Measurements from ENCODE around the gene ABCA4. TPM values are rescaled to one million over a fixed set of nuclear protein-coding genes. Genes with fewer than 3 reads are reported as not detected.

ABCA4 gene
- total RNA-seq, 1 experiment from 2014 or later = not detected

DNA sequence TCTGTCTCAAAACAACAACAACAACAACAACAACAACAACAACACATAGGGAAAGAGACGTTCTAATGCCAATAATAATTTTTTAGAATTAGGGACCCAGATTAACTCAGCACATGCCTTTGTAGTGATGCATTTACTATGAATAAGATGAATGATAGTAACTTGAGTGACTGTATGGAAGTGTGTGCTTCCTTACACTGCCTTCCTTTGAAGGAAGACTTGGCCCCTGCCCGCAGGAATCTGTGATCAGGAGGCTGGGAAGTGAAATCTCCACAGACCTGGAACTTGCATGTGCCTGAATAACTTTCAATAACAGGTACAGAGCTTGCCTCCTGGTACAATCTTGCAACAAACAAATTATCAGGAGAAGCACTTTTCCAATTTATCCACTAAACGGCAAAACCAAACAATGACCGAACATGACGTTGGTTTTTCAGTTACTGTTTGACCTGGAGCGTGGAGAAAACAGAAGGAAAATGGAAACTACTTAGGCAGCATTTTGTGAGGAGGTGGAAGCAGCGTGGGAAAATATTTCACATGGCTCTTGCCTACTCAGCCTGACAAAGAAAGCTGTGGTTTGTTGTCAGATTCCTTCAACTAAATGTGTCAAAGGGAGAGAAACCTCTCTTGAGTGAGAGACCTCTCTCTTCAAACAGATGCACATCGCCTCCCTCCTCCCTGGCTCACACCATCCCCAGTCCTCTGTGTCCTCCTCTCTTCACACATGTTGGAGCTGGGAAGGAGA, 10.1 kb upstream of the ABCA4 start:
- no peak overlapping the region for H2AFZ ChIP-seq (ENCODE audit: low read length)
- no peaks in the 10 kb centered on the region for H3K27me3 ChIP-seq (ENCODE audit: low read length)
- H3K4me1 ChIP-seq (ENCODE audit: low read length) = no peaks in the 10 kb centered on the region
- no peak overlapping the region for H3K4me3 ChIP-seq (ENCODE audit: low read length)
- no peaks in the 10 kb centered on the region for H3K9me3 ChIP-seq (ENCODE audit: low read length)
- no peaks in the 10 kb centered on the region for H3K36me3 ChIP-seq (ENCODE audit: insufficient read depth, low read length)
- no peak for DNase-seq
- no peaks in the 10 kb centered on the region for H4K20me1 ChIP-seq (ENCODE audit: insufficient read depth, low read depth, low read length)
- no peak overlapping the region for H3K4me2 ChIP-seq (ENCODE audit: low read depth, low read length, poor library complexity, severe bottlenecking)
- no peak overlapping the region for H3K9ac ChIP-seq (ENCODE audit: low read length)
- no peaks in the 10 kb centered on the region for H3K9me2 ChIP-seq (replicated peaks; ENCODE audit: insufficient read depth, low read length)
- no peaks in the 10 kb centered on the region for H3K79me2 ChIP-seq (ENCODE audit: low read length)
- H3K27ac ChIP-seq (ENCODE audit: low read length) = no peak overlapping the region

DNA sequence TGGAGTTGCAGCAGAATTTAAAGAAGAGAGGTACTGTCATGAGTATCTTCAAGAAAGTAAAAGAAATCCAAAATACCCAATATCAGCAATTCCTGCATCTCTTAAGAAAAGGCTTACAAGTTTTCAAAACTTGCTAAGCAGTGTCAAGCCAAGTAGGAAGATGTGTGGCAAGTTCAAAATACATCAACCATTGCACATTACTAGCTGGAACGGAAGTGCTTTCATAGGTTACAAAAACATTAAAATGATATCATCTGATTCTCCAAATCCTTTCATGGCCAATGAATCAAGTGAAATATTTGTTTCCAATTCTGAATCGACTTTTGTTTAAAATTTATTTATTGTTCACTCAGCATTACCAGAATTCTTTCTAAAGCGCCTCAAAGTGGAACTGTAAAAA, 5.7 kb upstream of the ABCA4 start:
- Histone ChIP-seq H3K4me1 (ENCODE audit: low read length) (peaks cover 4% of the 10 kb centered on the region; the same call in 1 of the 2 replicates), H3K36me3 (ENCODE audit: insufficient read depth, low read length) (no peaks in the 10 kb centered on the region), H3K4me2 (ENCODE audit: low read depth, low read length, poor library complexity, severe bottlenecking) (no peak overlapping the region), H3K79me2 (ENCODE audit: low read length) (no peaks in the 10 kb centered on the region), H3K9me2 (replicated peaks; ENCODE audit: insufficient read depth, low read length) (no peaks in the 10 kb centered on the region), H3K27ac (ENCODE audit: low read length) (no peak overlapping the region), H2AFZ (ENCODE audit: low read length) (no peak overlapping the region), H3K4me3 (ENCODE audit: low read length) (no peak overlapping the region), H3K9ac (ENCODE audit: low read length) (no peak overlapping the region), H3K27me3 (ENCODE audit: low read length) (no peaks in the 10 kb centered on the region), H3K9me3 (ENCODE audit: low read length) (no peaks in the 10 kb centered on the region), H4K20me1 (ENCODE audit: insufficient read depth, low read depth, low read length) (no peaks in the 10 kb centered on the region)
- no peak for DNase-seq

DNA sequence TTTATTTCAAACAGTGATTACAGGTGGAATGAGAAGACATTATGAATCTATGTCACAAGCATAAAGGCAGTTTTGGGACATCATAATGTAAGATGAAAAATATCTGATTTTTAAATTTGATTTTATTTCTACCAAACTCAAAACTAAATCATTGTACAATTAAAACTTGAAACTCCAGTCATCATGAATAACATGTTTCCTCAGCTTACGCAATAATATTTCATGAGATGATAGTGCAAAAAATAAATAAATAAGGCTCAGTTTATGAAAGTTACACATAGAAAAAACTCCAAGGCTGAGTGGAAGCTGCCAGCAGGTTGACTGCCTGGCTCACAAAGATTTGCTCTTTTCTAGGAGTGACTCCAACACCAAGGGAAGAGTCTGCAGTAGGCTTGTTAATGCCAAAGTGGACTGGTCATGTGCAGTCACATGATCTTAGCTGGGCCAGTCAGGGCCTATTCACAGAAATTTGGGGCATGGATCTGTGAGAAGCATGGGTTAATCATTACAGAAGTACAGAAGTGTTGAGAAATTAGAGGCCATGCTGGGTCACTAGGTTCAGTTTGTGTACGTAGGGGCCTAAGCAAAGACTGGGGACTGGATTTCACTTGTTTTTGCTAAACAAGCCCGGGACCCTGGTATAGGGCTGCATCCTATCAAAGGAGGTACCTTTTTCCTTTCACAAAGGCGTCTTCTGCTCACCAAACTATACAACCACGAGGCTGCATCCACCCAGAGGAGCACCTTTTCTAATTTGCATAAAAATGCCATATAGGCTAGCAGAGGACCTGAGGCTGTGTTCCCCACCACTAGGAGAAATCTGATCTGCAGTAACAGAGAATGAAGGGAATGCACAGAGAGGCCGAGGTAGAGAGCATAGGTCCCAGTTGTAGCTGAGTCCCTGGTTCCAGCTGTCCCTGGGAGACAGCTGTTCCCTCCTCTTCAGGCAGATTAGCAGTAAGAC, 4.9 kb upstream of the ABCA4 start:
- H4K20me1 ChIP-seq (ENCODE audit: insufficient read depth, low read depth, low read length) = no peaks in the 10 kb centered on the region
- no peak overlapping the region for H2AFZ ChIP-seq (ENCODE audit: low read length)
- DNase-seq = no peak
- no peak overlapping the region for H3K4me2 ChIP-seq (ENCODE audit: low read depth, low read length, poor library complexity, severe bottlenecking)
- H3K9ac ChIP-seq (ENCODE audit: low read length) = no peak overlapping the region
- H3K9me3 ChIP-seq (ENCODE audit: low read length) = no peaks in the 10 kb centered on the region
- no peak overlapping the region for H3K27ac ChIP-seq (ENCODE audit: low read length)
- no peaks in the 10 kb centered on the region for H3K36me3 ChIP-seq (ENCODE audit: insufficient read depth, low read length)
- no peak overlapping the region for H3K4me3 ChIP-seq (ENCODE audit: low read length)
- no peaks in the 10 kb centered on the region for H3K27me3 ChIP-seq (ENCODE audit: low read length)
- no peaks in the 10 kb centered on the region for H3K79me2 ChIP-seq (ENCODE audit: low read length)
- peaks cover 4% of the 10 kb centered on the region; the same call in 1 of the 2 replicates for H3K4me1 ChIP-seq (ENCODE audit: low read length)
- H3K9me2 ChIP-seq (replicated peaks; ENCODE audit: insufficient read depth, low read length) = no peaks in the 10 kb centered on the region

DNA sequence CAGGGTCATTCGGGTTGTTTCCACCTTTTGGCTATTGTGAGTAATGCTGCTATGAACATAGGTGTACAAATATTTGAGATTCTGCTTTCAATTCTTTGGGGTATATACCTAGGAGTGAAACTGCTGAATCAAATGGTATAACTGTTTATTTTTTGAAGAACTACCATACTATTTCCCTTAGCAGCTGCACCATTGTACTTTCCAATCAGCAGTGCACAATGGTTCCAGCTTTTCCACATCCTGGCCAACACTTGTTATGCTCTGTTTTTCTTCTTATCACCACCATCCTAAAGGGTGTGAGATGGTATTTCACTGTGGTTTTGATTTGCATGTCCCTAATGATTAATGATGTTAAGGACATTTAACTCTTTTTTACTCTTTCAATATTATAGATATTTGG, 3.6 kb upstream of the ABCA4 start:
- no peaks in the 10 kb centered on the region for H3K9me2 ChIP-seq (replicated peaks; ENCODE audit: insufficient read depth, low read length)
- H3K4me1 ChIP-seq (ENCODE audit: low read length) = peaks cover 4% of the 10 kb centered on the region; the same call in 1 of the 2 replicates
- DNase-seq = no peak
- no peak overlapping the region for H3K27ac ChIP-seq (ENCODE audit: low read length)
- no peak overlapping the region for H3K9ac ChIP-seq (ENCODE audit: low read length)
- no peak overlapping the region for H3K4me2 ChIP-seq (ENCODE audit: low read depth, low read length, poor library complexity, severe bottlenecking)
- H3K36me3 ChIP-seq (ENCODE audit: insufficient read depth, low read length) = no peaks in the 10 kb centered on the region
- H3K4me3 ChIP-seq (ENCODE audit: low read length) = no peak overlapping the region
- no peaks in the 10 kb centered on the region for H3K9me3 ChIP-seq (ENCODE audit: low read length)
- H2AFZ ChIP-seq (ENCODE audit: low read length) = no peak overlapping the region
- no peaks in the 10 kb centered on the region for H4K20me1 ChIP-seq (ENCODE audit: insufficient read depth, low read depth, low read length)
- H3K79me2 ChIP-seq (ENCODE audit: low read length) = no peaks in the 10 kb centered on the region
- H3K27me3 ChIP-seq (ENCODE audit: low read length) = no peaks in the 10 kb centered on the region

DNA sequence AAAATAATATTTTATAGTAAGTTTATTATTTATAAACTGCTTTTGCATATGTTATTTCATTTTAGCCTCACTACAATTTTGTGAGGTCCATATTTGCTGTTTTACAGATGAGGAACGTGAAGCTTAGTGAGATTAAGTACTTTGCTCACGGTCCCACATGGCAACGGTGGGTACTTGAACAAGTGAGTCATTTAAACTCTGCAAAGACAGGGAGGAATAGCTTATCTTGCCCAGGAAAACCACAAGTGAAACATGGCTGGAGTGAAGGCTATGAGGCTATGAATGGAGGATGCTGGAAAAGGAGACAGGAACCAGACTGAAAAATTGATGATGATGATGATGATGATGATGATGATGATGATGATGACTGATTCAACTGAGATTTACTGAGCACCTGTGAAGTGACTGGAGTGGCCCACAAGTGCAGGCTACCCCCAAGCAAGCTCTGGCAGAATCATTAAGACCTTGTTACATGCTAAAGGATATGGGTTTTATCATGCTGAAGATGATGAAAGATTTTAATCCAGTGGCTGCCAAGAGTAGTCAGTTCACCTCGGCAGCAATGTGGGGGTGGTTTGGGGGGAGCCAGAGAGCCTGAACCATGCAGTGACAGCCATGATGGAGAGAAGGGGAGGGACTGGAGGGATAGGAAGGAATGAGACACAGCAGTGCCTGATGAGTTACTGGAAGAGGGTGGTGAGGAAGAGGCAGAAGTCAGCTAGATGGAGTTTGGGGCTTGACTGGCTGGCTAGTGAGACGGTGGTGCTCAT, 1.4 kb upstream of the ABCA4 start:
- Histone ChIP-seq H3K4me1 (ENCODE audit: low read length) (peaks cover 4% of the 10 kb centered on the region; the same call in 1 of the 2 replicates), H3K79me2 (ENCODE audit: low read length) (no peaks in the 10 kb centered on the region), H3K9ac (ENCODE audit: low read length) (no peak overlapping the region), H3K4me3 (ENCODE audit: low read length) (no peak overlapping the region), H3K27me3 (ENCODE audit: low read length) (no peaks in the 10 kb centered on the region), H3K4me2 (ENCODE audit: low read depth, low read length, poor library complexity, severe bottlenecking) (no peak overlapping the region), H3K27ac (ENCODE audit: low read length) (no peak overlapping the region), H3K9me2 (replicated peaks; ENCODE audit: insufficient read depth, low read length) (no peaks in the 10 kb centered on the region), H4K20me1 (ENCODE audit: insufficient read depth, low read depth, low read length) (no peaks in the 10 kb centered on the region), H2AFZ (ENCODE audit: low read length) (no peak overlapping the region), H3K36me3 (ENCODE audit: insufficient read depth, low read length) (no peaks in the 10 kb centered on the region), H3K9me3 (ENCODE audit: low read length) (no peaks in the 10 kb centered on the region)
- no peak for DNase-seq

DNA sequence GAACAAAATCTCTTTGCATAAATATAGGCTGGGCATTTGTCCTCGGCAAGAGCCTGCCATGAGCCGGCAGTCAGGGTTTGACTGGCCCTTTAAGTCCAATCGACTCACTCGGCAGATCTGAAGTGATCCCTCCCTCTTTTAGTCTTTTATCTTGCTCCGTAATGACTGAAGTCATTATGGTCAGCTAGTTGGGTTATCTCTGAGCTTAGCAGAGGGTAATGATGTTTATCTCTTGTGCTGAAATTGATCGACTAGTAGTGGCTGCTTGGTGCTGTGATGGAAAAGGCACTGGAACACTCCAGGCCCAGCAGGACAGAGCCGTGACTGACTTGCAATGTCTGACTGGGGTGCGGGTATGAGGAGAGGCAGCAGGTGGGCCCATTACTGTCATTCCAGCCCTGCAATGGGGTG, 468 bp upstream of the ABCA4 start:
- no peak overlapping the region for H2AFZ ChIP-seq (ENCODE audit: low read length)
- no peak overlapping the region for H3K4me2 ChIP-seq (ENCODE audit: low read depth, low read length, poor library complexity, severe bottlenecking)
- peaks cover 4% of the 10 kb centered on the region; the same call in 1 of the 2 replicates for H3K4me1 ChIP-seq (ENCODE audit: low read length)

DNA sequence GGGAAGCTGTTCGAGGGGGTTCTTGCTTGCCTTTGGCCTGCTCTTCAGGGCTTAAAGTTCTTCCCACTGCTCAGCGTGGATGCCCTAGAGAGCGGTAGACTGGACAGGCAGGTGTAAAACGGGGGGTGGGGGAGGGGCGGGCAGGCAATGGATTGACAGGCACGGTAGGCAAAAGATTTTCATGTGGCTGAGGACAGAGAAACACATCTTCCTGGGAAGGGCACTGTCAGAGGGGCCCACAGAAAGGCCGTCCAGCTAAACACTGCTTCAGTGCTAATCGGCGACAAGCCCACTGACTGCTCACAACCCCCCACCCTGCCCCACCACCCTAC, 412 bp downstream of the ABCA4 start:
- H3K9me3 ChIP-seq (ENCODE audit: low read length) = no peaks in the 10 kb centered on the region
- no peak for DNase-seq
- H3K36me3 ChIP-seq (ENCODE audit: insufficient read depth, low read length) = no peaks in the 10 kb centered on the region
- H3K9me2 ChIP-seq (replicated peaks; ENCODE audit: insufficient read depth, low read length) = no peaks in the 10 kb centered on the region
- H3K79me2 ChIP-seq (ENCODE audit: low read length) = no peaks in the 10 kb centered on the region
- no peak overlapping the region for H3K27ac ChIP-seq (ENCODE audit: low read length)
- no peak overlapping the region for H3K9ac ChIP-seq (ENCODE audit: low read length)
- H4K20me1 ChIP-seq (ENCODE audit: insufficient read depth, low read depth, low read length) = no peaks in the 10 kb centered on the region
- no peaks in the 10 kb centered on the region for H3K27me3 ChIP-seq (ENCODE audit: low read length)
- H2AFZ ChIP-seq (ENCODE audit: low read length) = no peak overlapping the region
- no peak overlapping the region for H3K4me2 ChIP-seq (ENCODE audit: low read depth, low read length, poor library complexity, severe bottlenecking)
- peaks cover 4% of the 10 kb centered on the region; the same call in 1 of the 2 replicates for H3K4me1 ChIP-seq (ENCODE audit: low read length)
- H3K4me3 ChIP-seq (ENCODE audit: low read length) = no peak overlapping the region

More for the DNA sequence above, 468 bp upstream of the ABCA4 start:
- no peak for DNase-seq
- no peak overlapping the region for H3K9ac ChIP-seq (ENCODE audit: low read length)
- no peak overlapping the region for H3K4me3 ChIP-seq (ENCODE audit: low read length)
- H3K27me3 ChIP-seq (ENCODE audit: low read length) = no peaks in the 10 kb centered on the region
- no peaks in the 10 kb centered on the region for H3K9me2 ChIP-seq (replicated peaks; ENCODE audit: insufficient read depth, low read length)
- no peak overlapping the region for H3K27ac ChIP-seq (ENCODE audit: low read length)
- H3K9me3 ChIP-seq (ENCODE audit: low read length) = no peaks in the 10 kb centered on the region
- H4K20me1 ChIP-seq (ENCODE audit: insufficient read depth, low read depth, low read length) = no peaks in the 10 kb centered on the region
- no peaks in the 10 kb centered on the region for H3K36me3 ChIP-seq (ENCODE audit: insufficient read depth, low read length)
- H3K79me2 ChIP-seq (ENCODE audit: low read length) = no peaks in the 10 kb centered on the region

All from Karpas-422 (cell line).